Measurements from ENCODE around the gene PACSIN3.

- TF ChIP-seq POLR2A (IDR thresholded peaks at IDR 0.05) (no peak), CTCF (IDR thresholded peaks at IDR 0.05) (no peak)
Observed at GRCh38 chr11:47156951-47157350, 29.3 kb downstream of the PACSIN3 start.

All from uterus (tissue), 2 donors.